Neural cell (in vitro differentiated cells): ENCODE results near the gene CYP4B1.

Experiments used
- CTCF ChIP-seq: fragments of 450-650 bp; IDR thresholded peaks from 2 replicates; pipeline ENCODE4 v1.5.1; 2014; ENCODE audit warnings: antibody characterized with exemption, mild to moderate bottlenecking, moderate library complexity; ENCODE audit not compliant: poor library complexity, severe bottlenecking
- EP300 ChIP-seq: fragments of 450-650 bp; conservative IDR thresholded peaks from 2 replicates; pipeline ENCODE4 v1.6.1; 2014; ENCODE audit warnings: antibody characterized with exemption, mild to moderate bottlenecking, moderate library complexity; ENCODE audit not compliant: poor library complexity, severe bottlenecking
- RAD21 ChIP-seq: fragments of 450-650 bp; conservative IDR thresholded peaks from 2 replicates; pipeline ENCODE4 v1.6.1; 2014; ENCODE audit warnings: antibody characterized with exemption, mild to moderate bottlenecking, moderate library complexity
- SMC3 ChIP-seq: fragments of 450-650 bp; conservative IDR thresholded peaks from 2 replicates; pipeline ENCODE4 v1.6.1; 2014; ENCODE audit warnings: antibody characterized with exemption, mild to moderate bottlenecking, moderate library complexity; ENCODE audit not compliant: poor library complexity

GRCh38 chr1:46812065-46812963 is 13.5 kb downstream of the CYP4B1 start:
- TF ChIP-seq CTCF, result no peak
- no peak for TF ChIP-seq SMC3
- TF ChIP-seq EP300, result no peak
- no peak for TF ChIP-seq RAD21
